Fibroblast of gingiva (primary cell): ENCODE measurements around the gene DDX1.

Source experiments
- DNase-seq: peaks from one replicate; pipeline ENCODE4 v3.0.0-alpha.2; 2011; ENCODE audit warnings: low read depth

DDX1 gene

GRCh38 chr2:15664273-15665066, 72.8 kb downstream of the DDX1 start:
- DNase-seq, result no peak

GRCh38 chr2:15665067-15665942, 73.6 kb downstream of the DDX1 start:
- no peak for DNase-seq

GRCh38 chr2:15665943-15666460, 74.3 kb downstream of the DDX1 start:
- DNase-seq, result no peak

GRCh38 chr2:15666861-15667808, 75.5 kb downstream of the DDX1 start:
- no peak for DNase-seq

- no peak for DNase-seq
Measured at GRCh38 chr2:15667809-15668556, 76.3 kb downstream of the DDX1 start.

GRCh38 chr2:15668611-15669305, 77.1 kb downstream of the DDX1 start:
- DNase-seq, result no peak

GRCh38 chr2:15669375-15669910, 77.8 kb downstream of the DDX1 start:
- DNase-seq, result no peak

- DNase-seq, result no peak
Measured at GRCh38 chr2:15670469-15670868, 78.8 kb downstream of the DDX1 start.

GRCh38 chr2:15670981-15671380, 79.3 kb downstream of the DDX1 start:
- DNase-seq, result no peak

GRCh38 chr2:15671409-15671808, 79.7 kb downstream of the DDX1 start:
- DNase-seq, result no peak

- no peak for DNase-seq
Measured at GRCh38 chr2:15671842-15672815, 80.5 kb downstream of the DDX1 start.

- DNase-seq, result no peak
Measured at GRCh38 chr2:15672961-15673918, 81.6 kb downstream of the DDX1 start.

GRCh38 chr2:15673919-15674636, 82.4 kb downstream of the DDX1 start:
- peak; percentile 4 for DNase-seq

- no peak for DNase-seq
Measured at GRCh38 chr2:15674637-15675455, 83.2 kb downstream of the DDX1 start.

GRCh38 chr2:15675456-15676195, 84.0 kb downstream of the DDX1 start:
- no peak for DNase-seq
